NCI-H524 treated with DMSO at 0.1 percent for 48 hours (cell line): ENCODE measurements around the gene RTN4RL1.

ENCODE experiments used
- DNase-seq: peaks from one replicate; lab custom pipeline; 2025; lab: John Stamatoyannopoulos, UW

Gene RTN4RL1

DNA sequence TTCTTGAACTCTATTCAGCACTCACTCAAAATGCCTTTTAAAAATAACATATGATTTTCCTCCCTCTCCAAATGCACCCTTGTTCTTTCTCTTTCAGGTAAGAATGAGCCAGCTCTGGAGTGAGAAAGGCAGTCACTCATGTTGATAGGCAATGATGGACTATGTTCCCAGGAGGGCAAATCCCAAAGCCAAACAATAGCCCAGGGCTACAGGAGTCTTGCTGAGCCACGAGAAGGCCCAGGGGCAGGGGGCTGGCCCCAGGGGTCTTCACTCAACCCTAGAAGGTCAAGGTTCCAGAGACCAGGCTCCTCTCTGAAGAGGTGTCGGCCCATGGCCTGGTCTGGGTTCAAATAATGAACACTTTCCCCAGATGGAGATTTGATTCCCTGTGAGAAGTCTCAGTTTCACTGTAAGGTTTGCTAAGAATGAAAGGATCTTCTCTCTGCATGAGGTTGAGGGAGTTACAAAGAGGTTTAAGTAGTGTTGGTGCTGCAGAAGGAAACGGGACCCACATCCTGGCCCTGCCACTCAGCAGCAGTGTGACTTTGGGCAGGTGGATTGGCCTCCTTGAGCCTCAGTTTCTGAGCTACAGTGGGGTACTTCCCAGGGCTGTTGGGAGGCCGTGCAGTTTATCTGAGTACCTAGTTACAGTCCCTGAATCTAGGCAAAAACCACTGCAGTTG lies 49.0 kb downstream of the RTN4RL1 start:
- DNase-seq = no peak

DNA sequence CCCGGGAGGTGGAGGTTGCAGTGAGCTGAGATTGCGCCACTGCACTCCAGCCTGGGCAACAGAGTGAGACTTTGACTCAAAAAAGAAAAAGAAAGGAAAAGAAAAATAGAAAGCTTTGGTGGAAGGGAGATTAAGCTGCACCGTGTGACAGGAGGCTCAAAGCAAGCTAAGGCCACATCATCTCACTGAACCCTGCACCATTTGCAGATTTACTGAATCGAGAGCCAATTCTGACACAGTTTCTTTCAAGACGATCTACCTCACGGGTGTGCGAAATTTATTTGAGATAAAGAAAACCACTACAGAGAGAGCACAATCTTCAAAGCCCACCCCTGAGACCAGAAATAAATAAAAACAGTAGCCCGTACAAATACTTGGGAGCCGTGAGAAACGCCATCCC lies 49.6 kb downstream of the RTN4RL1 start:
- no peak for DNase-seq

DNA sequence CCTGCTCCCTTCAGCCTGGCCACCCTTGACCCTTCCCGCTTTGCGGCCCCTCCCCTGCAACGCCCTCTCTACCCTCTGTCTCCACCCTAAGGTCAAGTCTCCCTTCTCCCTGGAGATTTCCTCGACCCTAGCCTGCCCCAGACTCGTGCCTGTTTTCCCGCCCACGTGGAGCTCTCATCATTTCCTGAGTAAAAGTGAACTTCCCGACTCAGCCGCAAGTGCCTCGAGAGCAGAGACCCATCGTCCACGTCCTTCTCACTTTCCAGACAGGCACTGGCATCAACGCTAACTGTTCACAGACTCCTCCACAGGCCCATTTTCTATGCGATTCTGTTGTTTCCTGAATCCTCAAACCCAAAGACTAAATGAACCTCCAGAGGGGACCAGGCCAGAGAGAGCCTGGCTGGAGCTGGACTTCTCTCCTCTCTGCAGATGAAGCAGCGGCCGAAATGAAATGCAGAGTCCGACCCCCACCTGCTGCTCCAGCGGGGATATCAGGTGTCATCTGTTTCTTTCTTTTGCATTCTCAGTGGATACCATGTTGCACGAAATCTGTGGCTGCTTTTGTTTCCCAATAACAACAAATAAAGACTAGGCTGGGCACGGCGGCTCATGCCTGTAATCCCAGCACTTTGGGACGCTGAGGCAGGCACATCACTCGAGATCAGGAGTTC lies 52.5 kb downstream of the RTN4RL1 start:
- no peak for DNase-seq

DNA sequence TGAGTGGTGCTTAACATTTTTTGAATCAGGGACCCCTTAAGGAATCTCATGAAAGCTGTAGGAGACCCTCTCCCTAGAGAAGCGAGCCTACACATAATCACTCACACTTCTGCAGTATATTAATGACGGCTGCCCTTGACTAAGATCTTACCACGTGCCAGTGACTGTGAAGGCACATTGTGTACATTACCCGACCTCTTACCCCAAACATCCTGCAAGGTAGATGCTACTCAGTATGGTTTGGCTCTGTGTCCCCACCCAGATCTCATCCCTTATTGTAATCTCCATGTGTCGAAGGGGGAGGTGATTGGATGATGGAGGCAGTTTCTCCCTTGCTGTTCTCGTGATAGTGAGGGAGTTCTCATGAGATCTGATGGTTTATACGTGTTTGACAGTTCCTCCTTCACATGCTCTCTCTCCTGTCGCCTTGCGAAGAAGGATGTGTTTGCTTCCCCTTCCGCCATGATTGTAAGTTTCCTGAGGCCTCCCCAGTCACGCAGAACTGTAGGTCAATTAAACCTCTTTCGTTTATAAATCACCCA lies 54.2 kb downstream of the RTN4RL1 start:
- no peak for DNase-seq

DNA sequence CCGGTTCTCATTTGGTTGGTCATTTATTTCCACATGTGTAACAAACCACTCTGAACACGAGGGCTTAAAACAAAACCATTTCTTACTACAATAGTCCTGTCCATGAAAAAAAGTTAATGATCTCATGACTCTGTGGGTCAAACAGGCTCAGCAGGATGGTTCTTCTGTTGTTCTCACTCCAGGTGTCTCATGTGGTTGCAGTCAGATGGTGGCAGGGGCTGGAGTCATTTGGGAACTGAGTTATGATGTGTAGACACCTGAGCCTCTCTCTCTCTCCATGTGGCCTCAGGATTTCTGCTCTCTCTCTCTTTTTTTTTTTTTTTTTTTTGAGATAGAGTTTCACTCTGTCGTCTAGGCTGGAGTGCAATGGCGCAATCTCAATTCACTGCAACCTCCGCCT lies 55.4 kb downstream of the RTN4RL1 start:
- no peak for DNase-seq

DNA sequence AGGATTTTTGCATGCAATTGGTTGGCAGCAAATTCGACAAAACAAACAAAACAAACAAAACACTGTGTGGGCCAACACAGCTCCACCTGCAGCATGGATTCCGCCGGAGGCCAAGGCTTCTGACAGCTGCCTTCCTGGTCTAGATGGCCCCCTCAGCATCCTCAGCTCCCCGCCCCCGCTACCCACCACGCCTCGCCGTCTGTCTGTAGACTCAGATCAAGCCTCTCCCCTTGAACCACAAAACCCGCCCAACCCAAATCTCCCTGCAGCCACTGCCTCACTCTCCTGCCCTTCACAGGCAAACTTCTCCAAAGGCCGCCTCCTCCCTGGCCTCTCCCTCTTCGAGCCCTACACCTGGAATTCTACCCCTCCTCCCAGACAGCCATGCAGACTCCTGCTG lies 57.9 kb downstream of the RTN4RL1 start:
- no peak for DNase-seq

DNA sequence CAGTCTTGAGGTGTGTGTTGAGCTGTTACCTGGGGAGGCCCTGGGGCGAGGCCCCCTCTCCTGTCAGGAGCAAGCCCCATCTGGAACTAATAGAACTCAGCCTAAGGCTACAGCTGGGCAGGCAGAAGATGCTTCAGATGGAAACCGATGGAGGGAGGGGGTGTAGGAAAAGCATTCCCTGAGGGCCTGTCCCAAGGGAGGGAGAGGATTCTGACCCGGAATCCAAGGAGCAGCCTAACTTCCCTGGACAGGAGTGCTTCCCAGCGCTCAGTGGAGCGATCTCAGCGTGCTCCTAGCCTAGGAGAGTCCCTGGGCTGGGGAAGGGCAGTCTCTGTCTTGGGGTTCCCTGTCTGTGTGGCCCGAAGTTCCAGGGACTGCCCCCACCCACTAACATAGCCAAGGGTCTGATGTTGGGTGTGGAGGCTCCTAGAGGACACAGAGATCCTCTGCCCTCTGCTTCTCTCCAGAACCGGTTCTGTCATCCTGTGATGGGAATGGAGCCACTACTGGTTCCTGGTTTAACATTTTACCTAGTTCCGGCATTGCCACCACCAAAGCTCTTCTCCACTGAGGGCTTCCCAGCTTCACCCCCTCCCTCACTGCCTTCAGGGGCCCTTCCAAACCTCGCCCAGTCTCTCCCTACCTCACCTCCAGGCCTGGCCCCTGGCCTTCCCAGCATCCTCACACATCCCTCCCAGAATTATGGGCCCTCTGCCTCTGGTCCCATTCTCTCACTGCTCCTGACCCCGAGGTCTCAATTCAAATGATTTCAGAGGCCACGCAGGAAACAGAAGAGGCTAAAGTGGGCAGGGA lies 58.7 kb downstream of the RTN4RL1 start:
- DNase-seq = peak; percentile 40

DNA sequence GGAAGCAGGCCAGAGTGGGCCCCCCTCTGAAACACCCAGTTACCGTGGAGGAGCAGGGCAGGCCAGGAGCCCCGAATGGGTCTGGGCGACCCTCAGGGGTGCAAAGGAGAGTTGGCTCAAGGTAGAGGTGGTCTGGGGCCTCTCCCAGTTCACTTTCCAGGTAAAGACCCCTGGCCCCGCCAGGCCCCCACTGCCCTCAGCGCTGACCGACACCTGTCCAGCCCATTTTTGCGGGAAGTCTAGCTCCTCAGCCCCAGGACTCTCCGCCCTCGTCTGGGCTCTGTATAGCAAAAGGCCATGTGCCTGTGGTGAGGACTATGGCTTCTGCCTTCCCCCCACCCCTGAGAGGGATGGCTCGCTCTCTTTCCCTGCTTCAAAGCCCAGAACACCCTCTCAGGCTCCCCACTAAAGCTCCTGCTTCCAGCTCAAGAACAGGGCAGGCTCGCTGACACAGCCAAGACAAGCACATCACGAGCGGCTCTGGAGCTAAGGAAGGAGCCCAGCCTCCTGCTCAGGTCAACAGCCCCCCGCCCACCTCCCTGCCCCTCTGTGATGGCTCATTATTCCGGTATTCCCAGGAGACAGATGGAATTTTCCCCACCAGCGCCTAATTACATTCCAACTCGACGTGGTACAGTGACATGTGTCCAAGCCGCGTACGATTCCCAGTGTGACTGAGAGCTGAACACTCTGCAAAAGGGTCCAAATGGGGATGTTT lies 59.4 kb downstream of the RTN4RL1 start:
- no peak for DNase-seq

DNA sequence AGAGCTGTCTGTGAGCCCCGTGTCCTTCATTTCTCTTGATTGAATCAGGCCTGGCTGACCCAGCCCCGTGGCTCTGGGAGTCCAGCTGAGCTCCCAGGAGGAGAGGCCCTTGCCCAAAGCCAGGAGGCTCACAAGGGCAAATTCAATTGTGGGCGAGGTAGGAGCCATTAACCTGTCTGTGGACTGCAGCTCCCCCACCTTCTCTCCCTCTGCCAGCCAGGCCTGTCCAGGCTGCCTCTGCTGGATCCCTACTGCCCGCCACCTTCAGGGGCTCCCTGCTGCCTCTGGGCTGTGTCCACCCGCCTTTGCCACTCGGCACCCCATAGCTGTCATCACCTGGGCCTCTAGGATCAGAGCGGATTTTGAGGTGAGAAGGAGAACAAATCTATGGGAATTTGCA lies 61.9 kb downstream of the RTN4RL1 start:
- no peak for DNase-seq

DNA sequence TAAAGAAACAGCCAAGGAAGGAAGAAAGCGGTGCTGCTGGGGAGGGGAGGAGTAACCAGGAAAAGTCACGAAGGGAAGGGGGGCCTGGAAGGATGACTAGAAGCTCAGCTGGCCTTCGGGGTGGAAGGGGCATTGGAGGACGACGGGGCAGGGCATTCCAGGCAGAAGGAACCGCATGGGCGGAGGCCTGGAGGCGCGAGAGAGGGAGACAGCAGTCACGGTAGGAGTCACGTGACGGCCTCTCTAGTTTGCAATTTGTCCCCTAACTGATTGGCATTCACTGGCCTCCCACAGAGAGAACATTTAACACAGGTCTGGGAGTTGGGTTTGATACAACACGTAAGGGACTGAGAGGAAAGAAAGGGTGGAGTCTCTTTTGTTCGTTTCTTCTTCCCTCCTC lies 63.9 kb downstream of the RTN4RL1 start:
- DNase-seq = no peak

DNA sequence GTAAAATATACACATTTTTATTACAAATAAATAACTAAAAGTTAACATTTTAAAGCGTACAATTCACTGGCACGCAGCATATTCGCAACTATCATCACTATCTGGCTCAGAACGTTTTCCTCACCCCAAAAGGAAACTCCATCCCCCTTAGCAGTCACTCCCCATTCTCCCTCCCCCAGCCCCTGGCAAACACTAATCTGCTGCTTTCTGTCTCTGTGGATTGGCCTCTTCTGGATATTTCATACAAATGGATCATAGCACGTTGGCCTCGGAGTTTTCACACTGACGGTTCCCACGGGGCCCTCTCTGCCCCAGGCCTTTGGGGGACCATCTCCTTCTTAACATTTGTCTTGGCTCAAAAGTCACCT lies 64.6 kb downstream of the RTN4RL1 start:
- no peak for DNase-seq

DNA sequence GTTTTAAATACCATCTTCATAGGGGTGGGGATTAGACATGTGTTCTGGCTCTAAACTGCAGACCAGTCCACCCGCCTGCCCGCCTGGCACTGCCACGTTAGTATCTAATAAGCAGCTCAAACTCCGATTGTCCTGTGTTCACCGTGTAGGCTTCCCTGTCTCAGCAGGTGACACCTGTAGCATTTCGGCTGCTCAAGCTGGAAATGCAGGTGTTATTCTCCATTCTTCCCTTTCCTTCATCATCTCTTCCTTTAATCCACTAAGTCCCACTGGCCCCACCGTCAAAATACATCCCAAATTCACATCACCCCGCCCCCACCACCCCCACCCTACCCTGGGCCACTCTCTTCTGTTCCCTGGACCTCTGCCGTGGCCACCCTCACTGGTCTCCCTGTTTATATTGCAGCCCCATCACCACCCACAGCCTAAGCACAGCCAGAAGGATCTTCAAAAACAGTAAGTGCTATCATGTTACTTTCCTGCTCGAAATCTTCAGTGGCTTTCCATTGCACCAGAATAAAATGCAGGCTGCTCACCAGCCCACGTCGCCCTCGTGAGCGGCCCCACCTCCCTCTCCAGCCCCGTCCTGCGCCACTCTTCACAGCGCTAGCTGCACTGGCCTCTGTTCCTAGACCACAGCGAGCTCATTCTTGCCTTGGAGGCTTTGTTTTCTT lies 65.1 kb downstream of the RTN4RL1 start:
- peak; percentile 55 for DNase-seq

DNA sequence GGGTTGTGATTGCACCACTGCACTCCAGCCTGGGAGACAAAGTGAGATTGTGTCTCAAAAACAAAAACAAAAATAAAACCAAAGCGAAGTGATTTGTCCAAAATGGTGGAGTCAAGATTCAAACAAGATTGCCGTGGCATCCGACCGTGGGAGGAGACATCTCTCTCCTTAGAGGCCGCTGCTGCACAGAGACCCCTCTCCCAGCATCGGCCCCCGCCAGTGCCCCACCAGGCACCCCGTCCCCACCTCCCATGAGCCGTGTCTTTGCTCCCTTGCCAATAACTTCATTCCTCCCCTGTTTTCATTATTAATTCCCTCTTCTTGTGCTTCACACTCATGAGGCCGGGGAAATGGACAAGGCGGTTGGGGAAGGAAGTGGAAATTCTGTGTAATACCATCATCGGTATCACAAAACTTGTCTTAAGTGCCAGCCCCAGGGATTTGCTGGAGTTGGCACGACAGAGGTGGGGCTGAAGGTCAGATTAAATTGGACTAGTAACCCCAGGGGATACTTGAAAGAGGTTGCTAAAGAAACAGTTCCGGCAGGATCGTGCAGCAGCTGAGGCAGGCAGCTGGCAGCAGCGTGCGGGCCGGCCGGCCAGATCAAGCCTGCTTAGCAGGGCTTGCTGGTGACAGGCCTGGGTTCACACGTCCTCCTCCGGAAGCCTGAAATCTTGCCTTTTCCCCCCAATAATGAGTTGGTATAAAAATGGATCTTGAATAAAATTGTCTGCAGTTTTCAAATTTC lies 66.8 kb downstream of the RTN4RL1 start:
- peak; percentile 52 for DNase-seq

DNA sequence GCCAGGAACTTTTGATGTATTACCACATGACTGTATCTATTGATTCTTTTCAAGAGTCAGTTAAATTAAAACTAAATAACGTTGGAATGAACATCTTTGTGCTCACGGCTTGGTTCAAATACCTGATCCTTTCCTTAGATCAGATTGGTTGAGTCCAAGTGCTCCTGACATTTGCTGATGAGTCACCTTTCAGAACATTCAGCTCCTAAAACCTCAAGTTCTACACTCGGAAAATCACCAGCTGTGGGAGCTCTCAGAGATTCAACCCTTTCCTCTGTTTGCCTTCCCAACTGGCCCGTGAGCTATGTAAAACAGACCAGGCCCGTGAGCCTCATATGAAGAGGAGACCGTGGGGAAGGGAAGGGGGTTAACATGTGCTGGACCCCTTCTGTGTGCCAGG lies 68.1 kb downstream of the RTN4RL1 start:
- DNase-seq = no peak

DNA sequence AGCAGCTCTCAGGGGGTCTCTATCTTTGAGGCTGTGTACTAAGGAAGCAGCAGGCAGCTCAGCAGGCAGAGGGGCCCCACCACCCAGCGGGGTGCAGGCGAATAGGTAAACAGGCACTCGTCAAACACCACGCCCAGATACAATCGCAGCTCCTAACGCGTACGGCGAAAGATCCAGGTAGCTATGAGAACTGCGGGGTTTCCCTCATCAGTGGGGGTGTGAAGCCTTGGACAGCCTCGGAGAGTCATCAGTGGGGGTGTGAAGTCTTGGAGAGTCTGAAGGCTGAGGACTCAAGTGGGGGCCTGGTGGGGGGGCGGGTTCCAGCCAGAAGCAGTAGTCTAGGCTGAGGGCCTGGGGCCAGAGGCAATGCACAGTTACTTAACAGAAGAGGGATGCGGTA lies 69.0 kb downstream of the RTN4RL1 start:
- DNase-seq = no peak

DNA sequence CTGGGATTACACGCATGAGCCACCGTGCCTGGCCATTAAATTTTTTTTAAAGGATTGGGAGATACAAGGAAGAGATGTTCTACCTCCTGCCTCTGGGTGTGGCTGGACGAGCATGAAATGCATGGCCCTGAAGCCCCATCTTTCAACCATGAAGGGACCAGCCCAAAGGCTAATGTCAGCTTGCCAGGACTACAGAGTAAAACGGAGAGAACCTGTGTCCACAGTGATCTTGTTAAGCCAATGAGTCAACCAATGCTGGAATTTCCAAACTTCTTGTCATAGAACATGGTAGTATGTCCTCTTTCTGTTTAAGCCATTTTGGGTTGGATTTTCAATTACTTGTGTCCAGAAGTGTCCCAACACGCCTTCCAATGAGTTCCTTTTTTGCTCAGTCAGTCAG lies 71.3 kb downstream of the RTN4RL1 start:
- DNase-seq = no peak

DNA sequence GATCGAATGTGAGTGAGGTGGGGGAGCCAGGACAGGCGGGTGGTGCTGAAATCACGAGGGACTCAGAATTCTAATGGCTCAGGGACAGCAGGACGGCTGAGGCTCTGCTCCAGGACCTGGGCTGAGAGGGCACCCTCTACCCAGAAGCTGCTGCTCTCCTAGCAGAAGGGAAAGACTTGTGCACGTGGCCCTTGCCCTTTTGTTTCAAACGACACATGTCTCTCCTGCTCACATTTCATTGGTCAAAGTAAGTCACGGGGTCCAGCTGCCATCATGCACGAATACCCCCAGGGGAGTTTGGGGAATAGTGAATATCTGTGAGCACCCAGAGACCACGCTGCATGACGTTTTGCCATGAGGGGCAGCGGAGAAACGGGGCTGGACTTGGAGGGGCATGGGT lies 73.2 kb downstream of the RTN4RL1 start:
- no peak for DNase-seq

DNA sequence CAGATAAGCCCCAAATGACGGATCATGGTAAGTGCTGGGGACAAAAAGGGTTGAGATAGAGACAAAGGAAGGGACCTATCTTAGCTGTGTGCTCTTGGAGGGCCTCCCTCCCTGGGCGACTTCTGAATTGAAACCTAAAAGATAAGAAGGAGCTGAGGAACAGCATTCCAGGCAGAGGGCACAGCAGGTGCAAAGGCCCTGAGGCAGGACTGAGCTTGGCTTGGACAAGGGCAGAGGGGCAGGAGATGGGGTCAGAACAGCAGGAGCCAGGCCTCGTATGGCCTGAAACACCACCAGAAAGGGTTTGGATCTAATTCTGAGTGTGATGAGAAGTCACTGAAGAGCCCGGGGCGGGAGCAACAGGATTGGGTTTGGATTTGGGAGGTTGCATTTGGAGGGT lies 75.4 kb downstream of the RTN4RL1 start:
- no peak for DNase-seq

DNA sequence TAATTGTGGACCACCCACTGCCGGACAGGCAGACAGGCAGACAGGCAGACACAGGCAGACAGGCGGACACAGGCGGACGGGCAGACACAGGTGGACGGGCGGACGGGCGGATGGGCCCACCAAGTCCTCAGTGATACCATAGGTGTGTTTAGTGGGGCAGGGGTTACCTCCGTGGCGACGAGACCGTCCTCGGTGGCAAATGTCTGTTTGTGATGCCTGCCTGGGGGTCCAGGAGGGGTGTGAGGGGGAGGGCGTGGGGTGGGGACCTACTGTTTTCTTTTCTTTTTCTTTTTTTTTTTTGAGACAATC lies 76.7 kb downstream of the RTN4RL1 start:
- no peak for DNase-seq

DNA sequence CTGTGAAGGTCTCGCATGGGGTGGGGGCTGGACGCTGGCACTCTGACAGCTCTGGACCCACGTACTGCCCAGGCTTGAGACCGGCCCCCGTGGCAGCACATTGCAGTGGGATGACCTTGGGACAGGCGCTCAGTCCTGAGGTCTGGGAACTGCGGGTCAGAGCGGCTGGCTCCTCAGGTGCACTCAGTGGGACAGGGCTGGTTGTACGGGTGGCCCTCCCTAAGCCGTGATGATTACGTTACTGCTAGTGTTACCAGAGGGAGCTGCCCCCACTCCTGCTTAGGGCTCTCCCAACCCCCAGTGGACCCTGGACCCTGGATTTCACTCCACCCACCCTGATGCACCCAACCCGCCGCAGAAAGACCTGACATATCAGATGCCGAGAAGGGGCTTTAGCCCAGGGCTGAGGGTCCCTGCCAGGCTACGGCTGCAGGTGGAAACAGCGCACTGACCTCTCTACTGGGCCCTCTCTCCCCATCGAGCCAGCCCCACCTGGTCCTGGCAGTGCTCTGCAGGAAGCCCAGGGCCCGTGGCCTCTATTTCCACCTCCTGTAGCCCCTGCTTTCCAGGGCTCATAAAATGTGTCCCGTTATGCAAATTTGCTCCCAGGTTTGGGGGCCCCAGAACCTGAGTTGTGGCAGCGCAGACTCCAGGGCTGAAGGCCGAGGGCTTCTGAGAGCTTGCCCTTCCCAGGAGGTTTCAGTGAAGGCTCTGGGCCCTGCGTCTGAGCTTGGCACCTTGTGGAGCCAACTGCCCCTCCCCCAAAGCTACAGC lies 77.2 kb downstream of the RTN4RL1 start:
- no peak for DNase-seq
